Measurements from ENCODE around the gene PPP1R9A.

The PPP1R9A gene

GRCh38 chr7:95276114-95276513, 368.7 kb downstream of the PPP1R9A start:
- no peak for DNase-seq

GRCh38 chr7:95279417-95279816, 372.0 kb downstream of the PPP1R9A start:
- DNase-seq: no peak

GRCh38 chr7:95286096-95286495, 378.7 kb downstream of the PPP1R9A start:
- DNase-seq: no peak

- DNase-seq: no peak
Measured at GRCh38 chr7:95290166-95290830, 382.9 kb downstream of the PPP1R9A start.

- DNase-seq: no peak
Measured at GRCh38 chr7:95295397-95295796, 388.0 kb downstream of the PPP1R9A start.

GRCh38 chr7:95296456-95296855, 389.1 kb downstream of the PPP1R9A start:
- DNase-seq: no peak

GRCh38 chr7:95297041-95297440, 389.6 kb downstream of the PPP1R9A start:
- no peak for DNase-seq

GRCh38 chr7:95298091-95298490, 390.7 kb downstream of the PPP1R9A start:
- no peak for DNase-seq

- DNase-seq: no peak
Measured at GRCh38 chr7:95303013-95303905, 395.9 kb downstream of the PPP1R9A start.

GRCh38 chr7:95304990-95305389, 397.6 kb downstream of the PPP1R9A start:
- no peak for DNase-seq

GRCh38 chr7:95309951-95310350, 402.6 kb downstream of the PPP1R9A start:
- DNase-seq: no peak

GRCh38 chr7:95311389-95311788, 404.0 kb downstream of the PPP1R9A start:
- DNase-seq: no peak

- no peak for DNase-seq
Measured at GRCh38 chr7:95312561-95312960, 405.2 kb downstream of the PPP1R9A start.

GRCh38 chr7:95316588-95316987, 409.2 kb downstream of the PPP1R9A start:
- no peak for DNase-seq

- no peak for DNase-seq
Measured at GRCh38 chr7:95317546-95317945, 410.2 kb downstream of the PPP1R9A start.

GRCh38 chr7:95317966-95318365, 410.6 kb downstream of the PPP1R9A start:
- no peak for DNase-seq

- DNase-seq: no peak
Measured at GRCh38 chr7:95318501-95319100, 411.2 kb downstream of the PPP1R9A start.

GRCh38 chr7:95319570-95319969, 412.2 kb downstream of the PPP1R9A start:
- no peak for DNase-seq

GRCh38 chr7:95320651-95321050, 413.3 kb downstream of the PPP1R9A start:
- no peak for DNase-seq

GRCh38 chr7:95321720-95322119, 414.3 kb downstream of the PPP1R9A start:
- no peak for DNase-seq

GRCh38 chr7:95322396-95322795, 415.0 kb downstream of the PPP1R9A start:
- DNase-seq: no peak

GRCh38 chr7:95322854-95323253, 415.5 kb downstream of the PPP1R9A start:
- DNase-seq: no peak

GRCh38 chr7:95323410-95324129, 416.2 kb downstream of the PPP1R9A start:
- DNase-seq: no peak
